Astrocyte of the hippocampus (primary cell): ENCODE data around the gene HECTD4.
A peak's percentile ranks its signal among the peaks of the same experiment; 100 is the strongest.
"Not testable (repeated sequence)": the region's sequence is repeated elsewhere in the genome, so short reads cannot be mapped to it uniquely, and the experiment has no call there.

ENCODE experiments used
- DNase-seq: peaks from one replicate; pipeline ENCODE4 v3.0.0; 2011; ENCODE audit warnings: low read depth, low spot score

HECTD4 gene

GRCh38 chr12:112161711-112162110, 220.5 kb downstream of the HECTD4 start:
- DNase-seq, result no peak

- DNase-seq, result no peak
These were observed 221.6 kb downstream of the HECTD4 start for GRCh38 chr12:112160611-112161010.

- no peak for DNase-seq
These were observed 223.1 kb downstream of the HECTD4 start for GRCh38 chr12:112159146-112159541.

- not testable (repeated sequence) for DNase-seq
These were observed 223.6 kb downstream of the HECTD4 start for GRCh38 chr12:112158461-112159145.

- DNase-seq, result no peak
These were observed 228.4 kb downstream of the HECTD4 start for GRCh38 chr12:112153893-112154219.

- no peak for DNase-seq
These were observed 228.9 kb downstream of the HECTD4 start for GRCh38 chr12:112153181-112153892.

GRCh38 chr12:112151766-112152541, 230.3 kb downstream of the HECTD4 start:
- DNase-seq, result no peak

GRCh38 chr12:112149596-112149995, 232.6 kb downstream of the HECTD4 start:
- no peak for DNase-seq

GRCh38 chr12:112148031-112148513, 234.2 kb downstream of the HECTD4 start:
- peak; percentile 84 for DNase-seq

- DNase-seq, result no peak
These were observed 236.1 kb downstream of the HECTD4 start for GRCh38 chr12:112146123-112146522.

- no peak for DNase-seq
These were observed 241.5 kb downstream of the HECTD4 start for GRCh38 chr12:112140728-112141127.

- DNase-seq, result no peak
These were observed 247.5 kb downstream of the HECTD4 start for GRCh38 chr12:112134731-112135130.

GRCh38 chr12:112133418-112133817, 248.8 kb downstream of the HECTD4 start:
- no peak for DNase-seq

GRCh38 chr12:112131686-112132085, 250.5 kb downstream of the HECTD4 start:
- DNase-seq, result no peak

- DNase-seq, result no peak
These were observed 251.7 kb downstream of the HECTD4 start for GRCh38 chr12:112130441-112130998.

- DNase-seq, result peak; percentile 7
These were observed 255.3 kb downstream of the HECTD4 start for GRCh38 chr12:112126911-112127310.

GRCh38 chr12:112126000-112126438, 256.2 kb downstream of the HECTD4 start:
- DNase-seq, result no peak

- peak; percentile 99 for DNase-seq
These were observed 256.8 kb downstream of the HECTD4 start, which contains the start of gene TRAFD1 for GRCh38 chr12:112125250-112125999. TRAFD1 (plus strand) TSS chr12:112125560; CDS start chr12:112130523, 4,963 bp downstream.

GRCh38 chr12:112124918-112125249, 257.3 kb downstream of the HECTD4 start:
- no peak for DNase-seq

GRCh38 chr12:112122823-112123690, 259.2 kb downstream of the HECTD4 start:
- DNase-seq, result peak; percentile 17
